ENCODE measurements around the gene SORBS1.

The SORBS1 gene

GRCh38 chr10:95522117-95522516 is 39.1 kb downstream of the SORBS1 start:
- DNase-seq (ENCODE audit: low spot score) (no peak), ATAC-seq (ENCODE audit: low read depth) (no peak)
- H3K4me1 ChIP-seq (ENCODE audit: insufficient read depth, poor library complexity, severe bottlenecking): no peaks in the 10 kb centered on the region
- TF ChIP-seq, protein P1, sequence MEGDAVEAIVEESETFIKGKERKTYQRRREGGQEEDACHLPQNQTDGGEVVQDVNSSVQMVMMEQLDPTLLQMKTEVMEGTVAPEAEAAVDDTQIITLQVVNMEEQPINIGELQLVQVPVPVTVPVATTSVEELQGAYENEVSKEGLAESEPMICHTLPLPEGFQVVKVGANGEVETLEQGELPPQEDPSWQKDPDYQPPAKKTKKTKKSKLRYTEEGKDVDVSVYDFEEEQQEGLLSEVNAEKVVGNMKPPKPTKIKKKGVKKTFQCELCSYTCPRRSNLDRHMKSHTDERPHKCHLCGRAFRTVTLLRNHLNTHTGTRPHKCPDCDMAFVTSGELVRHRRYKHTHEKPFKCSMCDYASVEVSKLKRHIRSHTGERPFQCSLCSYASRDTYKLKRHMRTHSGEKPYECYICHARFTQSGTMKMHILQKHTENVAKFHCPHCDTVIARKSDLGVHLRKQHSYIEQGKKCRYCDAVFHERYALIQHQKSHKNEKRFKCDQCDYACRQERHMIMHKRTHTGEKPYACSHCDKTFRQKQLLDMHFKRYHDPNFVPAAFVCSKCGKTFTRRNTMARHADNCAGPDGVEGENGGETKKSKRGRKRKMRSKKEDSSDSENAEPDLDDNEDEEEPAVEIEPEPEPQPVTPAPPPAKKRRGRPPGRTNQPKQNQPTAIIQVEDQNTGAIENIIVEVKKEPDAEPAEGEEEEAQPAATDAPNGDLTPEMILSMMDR (IDR thresholded peaks at IDR 0.05; ENCODE audit: poor library complexity, severe bottlenecking): no peak
- H3K4me3 ChIP-seq (ENCODE audit: severe bottlenecking): no peak overlapping the region
- H3K27me3 ChIP-seq (ENCODE audit: insufficient read depth, poor library complexity, severe bottlenecking): no peaks in the 10 kb centered on the region
- H3K9me3 ChIP-seq (ENCODE audit: severe bottlenecking): no peaks in the 10 kb centered on the region
- no peak overlapping the region for H3K27ac ChIP-seq (ENCODE audit: poor library complexity, severe bottlenecking)
- H3K36me3 ChIP-seq (ENCODE audit: low read depth): no peaks in the 10 kb centered on the region

- Histone ChIP-seq H3K27me3 (ENCODE audit: insufficient read depth, poor library complexity, severe bottlenecking) (no peaks in the 10 kb centered on the region), H3K9me3 (ENCODE audit: severe bottlenecking) (no peaks in the 10 kb centered on the region), H3K36me3 (ENCODE audit: low read depth) (no peaks in the 10 kb centered on the region), H3K4me3 (ENCODE audit: severe bottlenecking) (no peak overlapping the region), H3K27ac (ENCODE audit: poor library complexity, severe bottlenecking) (no peak overlapping the region), H3K4me1 (ENCODE audit: insufficient read depth, poor library complexity, severe bottlenecking) (no peaks in the 10 kb centered on the region)
- TF ChIP-seq, protein P1 (IDR thresholded peaks at IDR 0.05; ENCODE audit: poor library complexity, severe bottlenecking): no peak
- DNase-seq (ENCODE audit: low spot score) (no peak), ATAC-seq (ENCODE audit: low read depth) (no peak)
Observed at GRCh38 chr10:95520617-95521016, 40.6 kb downstream of the SORBS1 start.

GRCh38 chr10:95518455-95519452 is 42.4 kb downstream of the SORBS1 start:
- Histone ChIP-seq H3K36me3 (ENCODE audit: low read depth) (no peaks in the 10 kb centered on the region), H3K9me3 (ENCODE audit: severe bottlenecking) (no peaks in the 10 kb centered on the region), H3K4me1 (ENCODE audit: insufficient read depth, poor library complexity, severe bottlenecking) (no peaks in the 10 kb centered on the region), H3K4me3 (ENCODE audit: severe bottlenecking) (no peak overlapping the region), H3K27ac (ENCODE audit: poor library complexity, severe bottlenecking) (no peak overlapping the region), H3K27me3 (ENCODE audit: insufficient read depth, poor library complexity, severe bottlenecking) (no peaks in the 10 kb centered on the region)
- DNase-seq (ENCODE audit: low spot score) (no peak), ATAC-seq (ENCODE audit: low read depth) (no peak)
- TF ChIP-seq, protein P1 (IDR thresholded peaks at IDR 0.05; ENCODE audit: poor library complexity, severe bottlenecking): no peak

GRCh38 chr10:95517536-95518454 is 43.4 kb downstream of the SORBS1 start:
- Histone ChIP-seq H3K27me3 (ENCODE audit: insufficient read depth, poor library complexity, severe bottlenecking) (no peaks in the 10 kb centered on the region), H3K9me3 (ENCODE audit: severe bottlenecking) (no peaks in the 10 kb centered on the region), H3K4me1 (ENCODE audit: insufficient read depth, poor library complexity, severe bottlenecking) (no peaks in the 10 kb centered on the region), H3K36me3 (ENCODE audit: low read depth) (no peaks in the 10 kb centered on the region), H3K27ac (ENCODE audit: poor library complexity, severe bottlenecking) (no peak overlapping the region), H3K4me3 (ENCODE audit: severe bottlenecking) (no peak overlapping the region)
- DNase-seq (ENCODE audit: low spot score): no peak
- peak; percentile 39; the same call in 2 of the 3 replicates for ATAC-seq (ENCODE audit: low read depth)
- TF ChIP-seq, protein P1 (IDR thresholded peaks at IDR 0.05; ENCODE audit: poor library complexity, severe bottlenecking): no peak

Data from RWPE2 (cell line).